Eye (tissue), 1 donor: ENCODE measurements around the gene LST1.
"Not testable (repeated sequence)": the region's sequence is repeated elsewhere in the genome, so short reads cannot be mapped to it uniquely, and the experiment has no call there.

ENCODE experiments used
- DNase-seq: peaks from one replicate; pipeline ENCODE4 v3.0.0-alpha.2; 2015

Gene LST1

GRCh38 chr6:31581434-31582229 is 4.4 kb upstream of the LST1 start:
- DNase-seq, result no peak

- DNase-seq, result no peak
These were observed 3.8 kb upstream of the LST1 start, which contains the start of gene LTB for GRCh38 chr6:31582230-31582643. TSS of gene LTB (minus strand) at chr6:31582424. CDS start at chr6:31582417, 7 bp downstream.

- no peak for DNase-seq
These were observed 586 bp upstream of the LST1 start for GRCh38 chr6:31585491-31585890.

DNA sequence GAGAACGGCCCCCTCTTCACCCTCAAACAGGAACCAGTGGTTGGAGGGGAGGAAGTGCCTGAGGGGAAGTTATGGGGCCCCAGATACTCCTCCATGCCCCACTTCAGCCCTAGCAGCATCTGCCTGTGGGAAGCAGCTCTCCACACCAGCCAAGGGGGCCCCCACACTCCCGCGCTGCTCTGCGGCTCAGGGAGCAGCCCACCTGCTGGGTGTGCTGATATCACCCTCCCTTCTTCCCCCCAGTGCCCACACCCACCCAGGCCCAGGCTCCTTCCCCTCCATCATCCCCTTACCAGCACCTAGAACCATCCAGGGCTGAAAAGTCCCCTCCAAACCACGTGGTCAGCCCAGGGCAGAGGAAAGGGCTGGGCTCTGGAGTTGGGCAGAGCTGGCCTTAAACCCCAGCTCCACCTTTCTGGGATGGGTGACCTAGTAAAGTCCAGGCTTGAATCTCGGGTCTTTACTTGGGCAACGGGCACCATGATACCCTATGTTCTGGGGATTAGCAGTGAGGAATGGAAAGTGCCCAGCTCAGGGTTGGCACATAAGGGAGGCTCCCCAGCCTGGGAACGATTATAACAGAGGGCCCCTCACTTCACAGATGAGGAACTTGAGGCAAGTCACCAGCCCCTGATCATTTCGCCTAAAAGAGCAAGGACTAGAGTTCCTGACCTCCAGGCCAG is 663 bp downstream of the LST1 start:
- DNase-seq, result no peak

GRCh38 chr6:31587791-31588777 is 2.0 kb downstream of the LST1 start:
- no peak for DNase-seq

GRCh38 chr6:31588871-31589650 is 3.0 kb downstream of the LST1 start:
- peak; percentile 17 for DNase-seq

DNA sequence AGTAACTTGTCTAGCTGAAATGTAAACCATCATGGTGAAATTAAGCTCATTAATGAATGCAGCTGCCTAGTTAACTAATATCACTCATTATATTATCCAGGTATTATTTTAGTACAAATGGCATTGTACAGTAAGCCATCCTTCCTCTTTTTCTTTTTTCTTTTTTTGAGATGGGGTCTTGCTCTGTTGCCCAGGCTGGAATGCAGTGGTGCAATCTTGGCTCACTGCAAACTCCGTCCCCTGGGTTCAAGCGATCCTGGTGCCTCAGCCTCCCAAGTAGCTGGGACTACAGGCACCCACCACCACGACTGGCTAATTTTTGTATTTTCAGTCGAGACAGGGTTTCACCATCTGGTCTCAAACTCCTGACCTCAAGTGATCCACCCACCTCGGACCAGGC is 4.6 kb downstream of the LST1 start:
- DNase-seq, result not testable (repeated sequence)

GRCh38 chr6:31592396-31592771 is 6.3 kb downstream of the LST1 start:
- no peak for DNase-seq

DNA sequence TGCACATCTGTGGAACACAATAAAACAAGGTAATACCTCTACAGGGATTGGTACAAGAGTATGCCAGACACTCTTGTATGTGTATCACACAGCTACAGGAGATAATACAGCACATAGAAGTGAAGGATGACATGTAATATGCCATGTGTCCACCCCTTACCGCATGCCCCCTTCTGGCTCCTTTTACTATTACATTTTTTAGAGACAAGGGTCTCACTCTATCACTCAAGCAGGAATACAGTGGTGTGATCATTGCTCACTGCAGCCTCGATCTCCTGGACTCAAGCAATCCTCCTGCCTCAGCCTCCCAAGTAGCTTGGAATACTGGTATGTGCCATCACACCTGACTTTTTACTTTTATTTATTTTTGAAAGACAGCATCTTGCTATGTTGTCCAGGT is 10.9 kb downstream of the LST1 start:
- peak; percentile 26 for DNase-seq

GRCh38 chr6:31607317-31607716 is 21.2 kb downstream of the LST1 start:
- DNase-seq, result no peak

GRCh38 chr6:31609519-31610406 is 23.7 kb downstream of the LST1 start:
- DNase-seq, result no peak

- DNase-seq, result no peak
These were observed 24.9 kb downstream of the LST1 start for GRCh38 chr6:31610968-31611367.

GRCh38 chr6:31614075-31614619 is 28.1 kb downstream of the LST1 start:
- no peak for DNase-seq

DNA sequence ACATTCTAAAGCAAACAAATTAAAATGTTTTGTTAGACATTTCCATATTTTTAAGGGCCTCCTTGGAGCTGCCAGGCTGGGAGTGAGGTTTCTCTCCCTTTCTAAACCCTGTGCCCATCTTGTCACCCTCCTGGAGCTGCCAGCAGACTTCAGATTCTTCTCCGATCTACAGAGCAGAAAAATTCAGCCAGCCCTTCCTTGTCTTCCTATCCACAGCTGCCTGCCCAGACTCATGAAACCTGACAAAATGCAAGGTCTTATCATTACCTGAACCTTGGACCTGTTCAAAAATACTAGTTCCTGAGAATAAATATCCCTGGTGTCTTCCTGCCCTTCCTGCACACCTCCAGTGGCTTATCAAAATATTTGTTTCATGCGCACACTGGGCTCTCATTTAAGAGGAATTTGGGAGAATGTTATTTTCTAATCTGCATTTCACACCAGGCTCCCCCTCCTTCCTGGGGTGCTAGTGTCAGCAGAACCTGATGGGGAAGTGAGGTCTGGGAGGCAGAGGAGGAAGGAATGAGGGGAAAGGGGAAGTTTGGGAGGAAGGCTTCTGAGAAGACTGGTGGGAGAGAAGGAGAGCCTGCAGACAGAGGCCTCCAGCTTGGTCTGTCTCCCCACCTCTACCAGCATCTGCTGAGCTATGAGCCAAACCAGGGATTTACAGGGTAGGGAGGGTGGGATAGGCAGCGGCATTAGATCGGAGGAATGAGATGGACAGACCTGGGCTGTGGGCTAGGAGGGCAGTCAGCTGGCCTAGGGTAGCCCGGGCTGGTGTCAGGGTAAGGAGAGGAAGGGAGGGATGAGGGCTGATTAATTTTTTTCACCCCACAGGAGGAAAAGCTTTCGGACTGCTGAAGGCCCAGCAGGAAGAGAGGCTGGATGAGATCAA is 28.9 kb downstream of the LST1 start, which contains the start of gene AIF1:
Gene AIF1, plus strand, starts transcription at position 551 of the 895 bp plus-strand sequence. Its CDS starts 96 bp downstream, at position 647.
- DNase-seq, result no peak

GRCh38 chr6:31615748-31616147 is 29.7 kb downstream of the LST1 start:
- no peak for DNase-seq

- DNase-seq, result no peak
These were observed 30.9 kb downstream of the LST1 start for GRCh38 chr6:31617010-31617409.

DNA sequence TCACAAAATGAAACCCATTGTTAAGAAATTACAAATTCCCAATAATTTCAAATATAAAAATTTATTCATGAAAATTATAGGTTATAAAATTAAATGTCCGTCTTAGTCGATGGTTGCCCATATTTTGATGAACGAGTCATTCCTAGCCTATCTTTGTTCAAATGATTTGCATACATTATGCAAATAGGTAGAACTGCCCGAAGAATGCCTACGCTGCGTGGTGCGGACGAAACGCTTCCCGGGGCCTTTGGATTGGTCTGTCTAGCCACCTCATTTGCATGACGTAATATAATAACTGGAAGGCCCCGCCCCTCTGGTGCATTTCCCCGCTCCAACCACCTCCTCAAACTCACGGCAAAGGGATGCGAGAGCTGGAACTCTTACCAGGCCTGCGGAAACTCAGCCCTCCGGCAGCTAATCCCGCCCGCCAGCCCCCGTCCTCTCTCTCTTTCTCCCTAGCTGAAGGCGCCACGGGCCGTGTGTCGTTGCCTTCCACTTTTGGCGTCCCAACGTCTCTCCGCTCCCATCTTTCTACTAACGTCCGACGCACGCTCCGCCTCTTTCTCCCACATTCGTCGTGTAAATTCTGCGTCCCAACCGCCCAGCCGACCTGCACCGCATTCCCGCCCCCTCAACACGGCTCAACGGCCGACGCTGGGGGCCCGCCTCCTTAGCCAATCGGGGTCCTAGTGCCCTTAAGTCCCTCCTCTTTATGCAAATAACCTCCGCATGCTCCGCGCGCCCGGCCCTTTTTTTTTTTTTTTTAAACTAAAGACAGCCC is 33.9 kb downstream of the LST1 start:
- peak; percentile 99 for DNase-seq

DNA sequence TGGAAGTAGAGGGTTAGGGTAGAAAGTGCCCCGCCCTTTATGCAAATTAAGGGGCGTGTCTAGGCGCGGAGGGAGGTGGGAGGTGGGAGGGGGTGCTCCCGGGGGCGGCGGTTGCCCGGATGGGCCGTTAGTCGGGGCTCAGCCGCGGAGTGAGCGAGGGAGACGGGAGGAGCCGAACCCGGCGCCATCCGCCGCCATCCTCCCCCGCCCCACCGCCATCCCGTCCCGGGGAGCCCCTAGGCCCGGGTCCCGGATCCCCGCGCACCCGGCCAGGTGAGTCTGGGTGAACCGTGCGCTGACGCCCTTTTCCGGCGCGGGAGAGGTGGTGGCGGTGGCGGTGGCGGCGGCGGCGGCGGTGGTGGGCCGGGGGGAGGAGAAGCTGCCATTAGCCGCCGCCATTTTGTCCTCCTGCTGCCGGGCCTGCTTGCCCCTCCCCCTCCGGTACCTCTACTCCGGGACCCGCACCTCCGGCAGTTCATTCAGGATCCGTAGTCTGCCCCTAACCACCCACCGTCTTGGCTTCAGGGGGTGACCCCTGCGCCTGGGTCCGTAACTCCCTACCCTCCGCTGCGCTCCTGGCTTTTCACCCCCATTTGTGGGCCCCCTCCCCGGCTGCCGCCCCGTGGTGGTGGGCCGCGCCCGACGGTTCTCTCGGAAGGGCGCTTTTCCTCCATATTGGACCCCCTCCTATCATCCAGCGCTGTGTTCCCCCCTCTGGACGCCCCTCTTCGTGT is 34.7 kb downstream of the LST1 start, which contains the start of gene PRRC2A:
Gene PRRC2A, plus strand, starts transcription at position 130 of the 734 bp plus-strand sequence. CDS start 2,075 bp downstream, outside the sequence.
- peak; percentile 91 for DNase-seq
